ENCODE data around the gene ARHGAP24. TPM values are rescaled to one million over a fixed set of nuclear protein-coding genes. Genes with fewer than 3 reads are reported as not detected.

ARHGAP24 gene
- total RNA-seq, 2 experiments from 2014 or later = 0.28 TPM; not detected in 1

GRCh38 chr4:85732124-85732523, 257.2 kb downstream of the ARHGAP24 start:
- no peaks in the 10 kb centered on the region for H3K27me3 Mint-ChIP-seq
- no peaks in the 10 kb centered on the region for H3K36me3 Mint-ChIP-seq
- no peak overlapping the region for H3K4me3 Mint-ChIP-seq
- POLR2A ChIA-PET = no interaction called here
- no peak overlapping the region for H3K27ac Mint-ChIP-seq
- H3K4me1 Mint-ChIP-seq = no peaks in the 10 kb centered on the region
- no peak for ATAC-seq (ENCODE audit: low read depth)
- no peak for DNase-seq
- no peaks in the 10 kb centered on the region for H3K9me3 Mint-ChIP-seq

GRCh38 chr4:85733798-85734197, 258.8 kb downstream of the ARHGAP24 start:
- H3K4me3 Mint-ChIP-seq = no peak overlapping the region
- H3K4me1 Mint-ChIP-seq = no peaks in the 10 kb centered on the region
- H3K9me3 Mint-ChIP-seq = no peaks in the 10 kb centered on the region
- H3K36me3 Mint-ChIP-seq = no peaks in the 10 kb centered on the region
- ATAC-seq (ENCODE audit: low read depth) = no peak
- POLR2A ChIA-PET = no interaction called here
- no peaks in the 10 kb centered on the region for H3K27me3 Mint-ChIP-seq
- no peak for DNase-seq
- no peak overlapping the region for H3K27ac Mint-ChIP-seq

- H3K27me3 Mint-ChIP-seq = no peaks in the 10 kb centered on the region
- H3K4me3 Mint-ChIP-seq = no peak overlapping the region
- H3K9me3 Mint-ChIP-seq = peaks cover 2% of the 10 kb centered on the region
- no peaks in the 10 kb centered on the region for H3K4me1 Mint-ChIP-seq
- POLR2A ChIA-PET = no interaction called here
- no peak for DNase-seq
- no peaks in the 10 kb centered on the region for H3K36me3 Mint-ChIP-seq
- no peak overlapping the region for H3K27ac Mint-ChIP-seq
- no peak for ATAC-seq (ENCODE audit: low read depth)
Measured at GRCh38 chr4:85734424-85734831, 259.5 kb downstream of the ARHGAP24 start.

- no peaks in the 10 kb centered on the region for H3K4me1 Mint-ChIP-seq
- no peaks in the 10 kb centered on the region for H3K36me3 Mint-ChIP-seq
- POLR2A ChIA-PET = no interaction called here
- no peaks in the 10 kb centered on the region for H3K27me3 Mint-ChIP-seq
- no peak overlapping the region for H3K4me3 Mint-ChIP-seq
- H3K9me3 Mint-ChIP-seq = peaks cover 2% of the 10 kb centered on the region
- ATAC-seq (ENCODE audit: low read depth) (no peak), DNase-seq (no peak)
- H3K27ac Mint-ChIP-seq = no peak overlapping the region
Measured at GRCh38 chr4:85736571-85736970, 261.6 kb downstream of the ARHGAP24 start.

GRCh38 chr4:85737254-85737653, 262.3 kb downstream of the ARHGAP24 start:
- H3K9me3 Mint-ChIP-seq = peaks cover 2% of the 10 kb centered on the region
- H3K27ac Mint-ChIP-seq = no peak overlapping the region

GRCh38 chr4:85738721-85739120, 263.8 kb downstream of the ARHGAP24 start:
- POLR2A ChIA-PET = no interaction called here
- ATAC-seq (ENCODE audit: low read depth) (no peak), DNase-seq (no peak)
- H3K27me3 Mint-ChIP-seq = no peaks in the 10 kb centered on the region
- no peaks in the 10 kb centered on the region for H3K36me3 Mint-ChIP-seq
- H3K9me3 Mint-ChIP-seq = peaks cover 2% of the 10 kb centered on the region
- no peak overlapping the region for H3K27ac Mint-ChIP-seq
- no peak overlapping the region for H3K4me3 Mint-ChIP-seq
- no peaks in the 10 kb centered on the region for H3K4me1 Mint-ChIP-seq

More at GRCh38 chr4:85737254-85737653, 262.3 kb downstream of the ARHGAP24 start:
- ATAC-seq (ENCODE audit: low read depth) = no peak
- Mint-ChIP-seq H3K27me3 (no peaks in the 10 kb centered on the region), H3K4me3 (no peak overlapping the region), H3K36me3 (no peaks in the 10 kb centered on the region), H3K4me1 (no peaks in the 10 kb centered on the region)
- POLR2A ChIA-PET = no interaction called here
- no peak for DNase-seq

GRCh38 chr4:85740431-85740861, 265.5 kb downstream of the ARHGAP24 start:
- Mint-ChIP-seq H3K27me3 (no peaks in the 10 kb centered on the region), H3K4me1 (no peaks in the 10 kb centered on the region), H3K36me3 (no peaks in the 10 kb centered on the region), H3K4me3 (no peak overlapping the region), H3K27ac (no peak overlapping the region), H3K9me3 (peaks cover 2% of the 10 kb centered on the region)
- no peak for DNase-seq
- no peak for ATAC-seq (ENCODE audit: low read depth)
- POLR2A ChIA-PET = no interaction called here

GRCh38 chr4:85741381-85741780, 266.4 kb downstream of the ARHGAP24 start:
- no peak for ATAC-seq (ENCODE audit: low read depth)
- no peak for DNase-seq
- no peak overlapping the region for H3K4me3 Mint-ChIP-seq
- POLR2A ChIA-PET = no interaction called here
- no peaks in the 10 kb centered on the region for H3K27me3 Mint-ChIP-seq
- no peak overlapping the region for H3K27ac Mint-ChIP-seq
- no peaks in the 10 kb centered on the region for H3K36me3 Mint-ChIP-seq
- H3K4me1 Mint-ChIP-seq = no peaks in the 10 kb centered on the region
- H3K9me3 Mint-ChIP-seq = peaks cover 2% of the 10 kb centered on the region

GRCh38 chr4:85741921-85742591, 267.1 kb downstream of the ARHGAP24 start:
- POLR2A ChIA-PET = no interaction called here

GRCh38 chr4:85744950-85745349, 270.0 kb downstream of the ARHGAP24 start:
- Mint-ChIP-seq H3K27me3 (no peaks in the 10 kb centered on the region), H3K36me3 (no peaks in the 10 kb centered on the region), H3K4me1 (no peaks in the 10 kb centered on the region), H3K9me3 (no peaks in the 10 kb centered on the region), H3K27ac (no peak overlapping the region), H3K4me3 (no peak overlapping the region)
- POLR2A ChIA-PET = no interaction called here
- DNase-seq = no peak
- ATAC-seq (ENCODE audit: low read depth) = no peak

More at GRCh38 chr4:85741921-85742591, 267.1 kb downstream of the ARHGAP24 start:
- Mint-ChIP-seq H3K27me3 (no peaks in the 10 kb centered on the region), H3K9me3 (peaks cover 2% of the 10 kb centered on the region), H3K27ac (no peak overlapping the region), H3K4me1 (no peaks in the 10 kb centered on the region), H3K36me3 (no peaks in the 10 kb centered on the region), H3K4me3 (no peak overlapping the region)
- ATAC-seq (ENCODE audit: low read depth) = no peak
- no peak for DNase-seq

- ATAC-seq (ENCODE audit: low read depth) (no peak), DNase-seq (no peak)
- Mint-ChIP-seq H3K4me3 (no peak overlapping the region), H3K4me1 (no peaks in the 10 kb centered on the region), H3K27me3 (no peaks in the 10 kb centered on the region), H3K27ac (no peak overlapping the region), H3K9me3 (no peaks in the 10 kb centered on the region), H3K36me3 (no peaks in the 10 kb centered on the region)
- POLR2A ChIA-PET = no interaction called here
Measured at GRCh38 chr4:85745939-85746338, 271.0 kb downstream of the ARHGAP24 start.

- H3K4me3 Mint-ChIP-seq = no peak overlapping the region
- POLR2A ChIA-PET = no interaction called here
- H3K9me3 Mint-ChIP-seq = no peaks in the 10 kb centered on the region
- no peak overlapping the region for H3K27ac Mint-ChIP-seq
- no peak for DNase-seq
- no peak for ATAC-seq (ENCODE audit: low read depth)
- no peaks in the 10 kb centered on the region for H3K27me3 Mint-ChIP-seq
- H3K36me3 Mint-ChIP-seq = no peaks in the 10 kb centered on the region
- no peaks in the 10 kb centered on the region for H3K4me1 Mint-ChIP-seq
Measured at GRCh38 chr4:85747882-85748491, 273.0 kb downstream of the ARHGAP24 start.

- no peaks in the 10 kb centered on the region for H3K4me1 Mint-ChIP-seq
- ATAC-seq (ENCODE audit: low read depth) (no peak), DNase-seq (no peak)
- POLR2A ChIA-PET = no interaction called here
- H3K27ac Mint-ChIP-seq = no peak overlapping the region
- no peaks in the 10 kb centered on the region for H3K27me3 Mint-ChIP-seq
- no peak overlapping the region for H3K4me3 Mint-ChIP-seq
- H3K9me3 Mint-ChIP-seq = no peaks in the 10 kb centered on the region
- no peaks in the 10 kb centered on the region for H3K36me3 Mint-ChIP-seq
Measured at GRCh38 chr4:85748654-85749053, 273.7 kb downstream of the ARHGAP24 start.

- H3K27ac Mint-ChIP-seq = no peak overlapping the region
- no peaks in the 10 kb centered on the region for H3K9me3 Mint-ChIP-seq
- no peaks in the 10 kb centered on the region for H3K4me1 Mint-ChIP-seq
- H3K4me3 Mint-ChIP-seq = no peak overlapping the region
- no peak for DNase-seq
- no peaks in the 10 kb centered on the region for H3K36me3 Mint-ChIP-seq
- ATAC-seq (ENCODE audit: low read depth) = no peak
- no peaks in the 10 kb centered on the region for H3K27me3 Mint-ChIP-seq
- POLR2A ChIA-PET = no interaction called here
Measured at GRCh38 chr4:85751866-85752265, 276.9 kb downstream of the ARHGAP24 start.

Data from activated naive CD8-positive, alpha-beta T cell treated with anti-CD3 and anti-CD28 coated beads, Interleukin-2, amount 10 ng/mL, durations not matched to agents 7 days and 5 days (primary cell).